B cell (primary cell): ENCODE measurements around the gene HECTD2.

Experiments
- EZH2 ChIP-seq: IDR thresholded peaks from 2 replicates; pipeline ENCODE4 v1.6.1; 2012; ENCODE audit warnings: borderline replicate concordance, low read depth, mild to moderate bottlenecking, moderate library complexity, low read length; ENCODE audit not compliant: insufficient read depth, poor library complexity, severe bottlenecking
- TF ChIP-seq, protein P1 (sequence below): fragments of 200-600 bp; IDR thresholded peaks from one replicate; pipeline ENCODE4 v1.8.0; 2022; ENCODE audit warnings: antibody characterized with exemption, mild to moderate bottlenecking

DNA sequence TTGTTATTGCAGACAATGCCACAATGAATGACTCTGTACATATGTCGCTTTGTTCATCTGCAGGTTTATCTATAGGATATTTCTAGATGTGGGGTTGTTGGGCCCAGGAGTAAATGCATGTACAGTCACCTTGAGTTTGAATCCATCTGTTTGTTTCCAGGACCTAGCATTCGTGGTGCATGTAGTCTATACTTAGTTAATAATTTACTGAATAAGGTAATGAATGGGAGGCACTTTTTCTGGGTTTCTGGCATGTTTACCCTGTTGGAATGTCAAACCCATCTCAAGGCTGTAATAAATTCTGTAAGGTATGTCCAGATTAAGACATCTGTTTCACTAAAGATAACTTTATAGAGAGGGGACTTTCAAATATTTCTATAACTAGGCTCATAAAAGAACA, 23.5 kb downstream of the HECTD2 start:
- TF ChIP-seq EZH2: no peak
- TF ChIP-seq, protein P1, sequence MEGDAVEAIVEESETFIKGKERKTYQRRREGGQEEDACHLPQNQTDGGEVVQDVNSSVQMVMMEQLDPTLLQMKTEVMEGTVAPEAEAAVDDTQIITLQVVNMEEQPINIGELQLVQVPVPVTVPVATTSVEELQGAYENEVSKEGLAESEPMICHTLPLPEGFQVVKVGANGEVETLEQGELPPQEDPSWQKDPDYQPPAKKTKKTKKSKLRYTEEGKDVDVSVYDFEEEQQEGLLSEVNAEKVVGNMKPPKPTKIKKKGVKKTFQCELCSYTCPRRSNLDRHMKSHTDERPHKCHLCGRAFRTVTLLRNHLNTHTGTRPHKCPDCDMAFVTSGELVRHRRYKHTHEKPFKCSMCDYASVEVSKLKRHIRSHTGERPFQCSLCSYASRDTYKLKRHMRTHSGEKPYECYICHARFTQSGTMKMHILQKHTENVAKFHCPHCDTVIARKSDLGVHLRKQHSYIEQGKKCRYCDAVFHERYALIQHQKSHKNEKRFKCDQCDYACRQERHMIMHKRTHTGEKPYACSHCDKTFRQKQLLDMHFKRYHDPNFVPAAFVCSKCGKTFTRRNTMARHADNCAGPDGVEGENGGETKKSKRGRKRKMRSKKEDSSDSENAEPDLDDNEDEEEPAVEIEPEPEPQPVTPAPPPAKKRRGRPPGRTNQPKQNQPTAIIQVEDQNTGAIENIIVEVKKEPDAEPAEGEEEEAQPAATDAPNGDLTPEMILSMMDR: no peak
